ENCODE results near the gene TMEM72. TPM values are rescaled to one million over a fixed set of nuclear protein-coding genes. Genes with fewer than 3 reads are reported as not detected.

The TMEM72 gene
- total and polyA plus RNA-seq, 2 of the 13 experiments (the other 11 are each of a cell fraction or from before 2014, with no cell fraction given), result 0.04 TPM; not detected in 1

GRCh38 chr10:44974628-44975430 is 63.7 kb downstream of the TMEM72 start (continued):
- 0 out of 2 replicates have a peak, but pooled peaks have one; percentile 31 for TF ChIP-seq ZNF513 (CRISPR knock-in tag; conservative IDR thresholded peaks at IDR 0.05)
- TF ChIP-seq PPARG (CRISPR knock-in tag; conservative IDR thresholded peaks at IDR 0.05), result no peak
- TF ChIP-seq ZBTB38 (CRISPR knock-in tag; IDR thresholded peaks at IDR 0.05), result peak; percentile 65
- no peak for TF ChIP-seq FOXA1 (IDR thresholded peaks at IDR 0.05)
- TF ChIP-seq FOXA1 (CRISPR knock-in tag; IDR thresholded peaks at IDR 0.05), result no peak

- no peak overlapping the region for H2AFZ ChIP-seq (ENCODE audit: low read length)
- FAIRE-seq (no peak), ATAC-seq (peak; percentile 40), DNase-seq (ENCODE audit: low spot score) (peak; percentile 83)
- H4K20me1 ChIP-seq (ENCODE audit: insufficient read depth, low read length), result peaks cover 40% of the 10 kb centered on the region
- 13% methylated on average over 5 of the region's 10 CpGs for WGBS (ENCODE audit: low lambda C conversion rate)
- no peaks in the 10 kb centered on the region; a peak in 1 of 5 replicates for H3K27me3 ChIP-seq (ENCODE audit: control insufficient read depth in 1 of 2, insufficient read depth in 2 of 2, low read length in 2 of 2)
- H3K27ac ChIP-seq (ENCODE audit: extremely low read length, insufficient read depth, low read length), result peak overlapping the region; percentile 97
- CTCF ChIA-PET (ENCODE audit: low intra/inter-chr PET ratio, low total read pairs), result interaction anchor here (0.7 to 3.8 kb wide), 6 partner anchors 9 to 43 kb away, joined by 3 to 64 read pairs (median 5); partner anchors contain the start of gene RASSF4
- H3K9ac ChIP-seq (ENCODE audit: insufficient read depth, low read depth, low read length), result peak overlapping the region; percentile 95
- no TSS peak for BruUV-seq (replicated peaks)
- H3K4me3 ChIP-seq (replicated peaks in 1 of 3; ENCODE audit: insufficient read depth in 1 of 3, low read depth in 2 of 3, low read length in 3 of 3), result peak overlapping the region in 2 of 3 experiments; percentile 64 to 89; a peak in 5 of 6 replicates
- H3K4me1 ChIP-seq (ENCODE audit: insufficient read depth, low read length), result peaks cover 56% of the 10 kb centered on the region
- intact Hi-C loops (cut with micrococcal nuclease; ENCODE audit: unreplicated experiment) (loop anchor here (1.0 to 2.0 kb wide), 2 partner anchors 15 to 43 kb away; no protein-coding TSS in a partner anchor), in situ Hi-C loops (cut with HindIII; ENCODE audit: extremely low pct_ligation_motif_present, low pct_unique_long_range_greater_than_20kb) (loop anchor here (5.0 kb wide), 1 partner anchor 43 kb away; no protein-coding TSS in a partner anchor)
- POLR2A ChIA-PET, result interaction anchor here (1.0 to 12.6 kb wide), 11 partner anchors 13 to 65 kb away, joined by 4 to 863 read pairs (median 20); partner anchors contain the start of genes RASSF4, TMEM72 and ZNF22
- H3K9me3 ChIP-seq (ENCODE audit: low read length), result no peaks in the 10 kb centered on the region
- H3K79me2 ChIP-seq (ENCODE audit: insufficient read depth, low read length), result peaks cover 30% of the 10 kb centered on the region
- H3K36me3 ChIP-seq (replicated peaks in 1 of 2; ENCODE audit: control insufficient read depth in 1 of 2, insufficient read depth in 2 of 2, low read length in 2 of 2), result peaks cover 12 to 39% of the 10 kb centered on the region in 2 experiments; a peak in 4 of 5 replicates
- peak overlapping the region; percentile 90 for H3K4me2 ChIP-seq (ENCODE audit: low read depth, low read length)
- TF ChIP-seq HMGXB3 (CRISPR knock-in tag; IDR thresholded peaks at IDR 0.05; ENCODE audit: borderline replicate concordance) (no peak), NCOA2 (CRISPR knock-in tag; IDR thresholded peaks at IDR 0.05) (0 out of 2 replicates have a peak, but pooled peaks have one; percentile 23), ATF5 (CRISPR knock-in tag; IDR thresholded peaks at IDR 0.05; ENCODE audit: low read depth) (0 out of 2 replicates have a peak, but pooled peaks have one; percentile 57), FOXK2 (IDR thresholded peaks at IDR 0.05) (no peak), BRD4 (CRISPR knock-in tag; IDR thresholded peaks at IDR 0.05) (no peak)
- TF ChIP-seq, protein P1, sequence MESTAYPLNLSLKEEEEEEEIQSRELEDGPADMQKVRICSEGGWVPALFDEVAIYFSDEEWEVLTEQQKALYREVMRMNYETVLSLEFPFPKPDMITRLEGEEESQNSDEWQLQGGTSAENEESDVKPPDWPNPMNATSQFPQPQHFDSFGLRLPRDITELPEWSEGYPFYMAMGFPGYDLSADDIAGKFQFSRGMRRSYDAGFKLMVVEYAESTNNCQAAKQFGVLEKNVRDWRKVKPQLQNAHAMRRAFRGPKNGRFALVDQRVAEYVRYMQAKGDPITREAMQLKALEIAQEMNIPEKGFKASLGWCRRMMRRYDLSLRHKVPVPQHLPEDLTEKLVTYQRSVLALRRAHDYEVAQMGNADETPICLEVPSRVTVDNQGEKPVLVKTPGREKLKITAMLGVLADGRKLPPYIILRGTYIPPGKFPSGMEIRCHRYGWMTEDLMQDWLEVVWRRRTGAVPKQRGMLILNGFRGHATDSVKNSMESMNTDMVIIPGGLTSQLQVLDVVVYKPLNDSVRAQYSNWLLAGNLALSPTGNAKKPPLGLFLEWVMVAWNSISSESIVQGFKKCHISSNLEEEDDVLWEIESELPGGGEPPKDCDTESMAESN (CRISPR knock-in tag; conservative IDR thresholded peaks at IDR 0.05), result no peak
These were observed 64.5 kb downstream of the TMEM72 start for GRCh38 chr10:44975431-44976331.
